ENCODE measurements around the gene REEP3. TPM values are rescaled to one million over a fixed set of nuclear protein-coding genes. Genes with fewer than 3 reads are reported as not detected.
"Not testable (repeated sequence)": the region's sequence is repeated elsewhere in the genome, so short reads cannot be mapped to it uniquely, and the experiment has no call there.

The REEP3 gene
- total RNA-seq, 4 donors from 2014 or later, result 60.3 to 115 (median 89.2) TPM

GRCh38 chr10:63493004-63493403, 28.2 kb upstream of the REEP3 start:
- Histone ChIP-seq H3K27ac (replicated peaks in 1 of 4) (no peak overlapping the region), H3K4me1 (peaks cover 13 to 27% (median 24%) of the 10 kb centered on the region in 4 donors), H3K9me3 (no peaks in the 10 kb centered on the region), H3K4me3 (no peak overlapping the region), H3K27me3 (no peaks in the 10 kb centered on the region), H3K36me3 (no peaks in the 10 kb centered on the region)
- intact Hi-C loops (cut with DNase I), result no loop called here
- no peak for TF ChIP-seq POLR2A (IDR thresholded peaks at IDR 0.05; ENCODE audit: low read depth)
- TF ChIP-seq POLR2AphosphoS5 (IDR thresholded peaks at IDR 0.05), result no peak
- TF ChIP-seq EP300 (IDR thresholded peaks at IDR 0.05), result no peak
- TF ChIP-seq CTCF (IDR thresholded peaks at IDR 0.05), result no peak
- 87% methylated on average over 4 of the region's 4 CpGs for WGBS
- no peak for DNase-seq (ENCODE audit: extremely low spot score)

GRCh38 chr10:63494951-63495350, 26.2 kb upstream of the REEP3 start:
- Histone ChIP-seq H3K9me3 (no peaks in the 10 kb centered on the region), H3K4me1 (peaks cover 13 to 37% (median 25%) of the 10 kb centered on the region in 4 donors)
- intact Hi-C loops (cut with DNase I), result no loop called here

GRCh38 chr10:63496561-63496960, 24.6 kb upstream of the REEP3 start:
- Histone ChIP-seq H3K9me3 (no peaks in the 10 kb centered on the region), H3K27me3 (no peaks in the 10 kb centered on the region), H3K36me3 (no peaks in the 10 kb centered on the region)

More at GRCh38 chr10:63494951-63495350, 26.2 kb upstream of the REEP3 start:
- no peak for TF ChIP-seq POLR2AphosphoS5 (IDR thresholded peaks at IDR 0.05)
- TF ChIP-seq CTCF (IDR thresholded peaks at IDR 0.05), result no peak
- TF ChIP-seq EP300 (IDR thresholded peaks at IDR 0.05), result no peak
- no peak for TF ChIP-seq POLR2A (IDR thresholded peaks at IDR 0.05; ENCODE audit: low read depth)
- no peaks in the 10 kb centered on the region for H3K27me3 ChIP-seq
- DNase-seq (ENCODE audit: extremely low spot score), result no peak
- no peak overlapping the region for H3K27ac ChIP-seq (replicated peaks in 1 of 4)
- no peak overlapping the region for H3K4me3 ChIP-seq
- WGBS, result 96% methylated on average over 2 of the region's 2 CpGs
- H3K36me3 ChIP-seq, result no peaks in the 10 kb centered on the region

GRCh38 chr10:63497321-63497720, 23.9 kb upstream of the REEP3 start:
- no peak for TF ChIP-seq EP300 (IDR thresholded peaks at IDR 0.05)
- TF ChIP-seq POLR2AphosphoS5 (IDR thresholded peaks at IDR 0.05), result no peak
- TF ChIP-seq CTCF (IDR thresholded peaks at IDR 0.05), result no peak
- no peak for TF ChIP-seq POLR2A (IDR thresholded peaks at IDR 0.05; ENCODE audit: low read depth)
- no peak overlapping the region for H3K4me3 ChIP-seq
- WGBS, result 56% methylated on average over 1 of the region's 1 CpG
- DNase-seq (ENCODE audit: extremely low spot score), result no peak
- H3K36me3 ChIP-seq, result no peaks in the 10 kb centered on the region
- H3K27ac ChIP-seq (replicated peaks in 1 of 4), result no peak overlapping the region
- H3K9me3 ChIP-seq, result no peaks in the 10 kb centered on the region
- intact Hi-C loops (cut with DNase I), result no loop called here
- H3K27me3 ChIP-seq, result no peaks in the 10 kb centered on the region
- peaks cover 2 to 20% (median 14%) of the 10 kb centered on the region in 4 donors for H3K4me1 ChIP-seq

More at GRCh38 chr10:63496561-63496960, 24.6 kb upstream of the REEP3 start:
- DNase-seq (ENCODE audit: extremely low spot score), result no peak
- no peak overlapping the region for H3K4me3 ChIP-seq
- WGBS, result 92% methylated on average over 1 of the region's 1 CpG
- peaks cover 10 to 28% (median 21%) of the 10 kb centered on the region in 4 donors for H3K4me1 ChIP-seq
- H3K27ac ChIP-seq (replicated peaks in 1 of 4), result no peak overlapping the region
- intact Hi-C loops (cut with DNase I), result no loop called here
- TF ChIP-seq POLR2AphosphoS5 (IDR thresholded peaks at IDR 0.05) (no peak), CTCF (IDR thresholded peaks at IDR 0.05) (no peak), EP300 (IDR thresholded peaks at IDR 0.05) (no peak), POLR2A (IDR thresholded peaks at IDR 0.05; ENCODE audit: low read depth) (no peak)

- no peak for DNase-seq (ENCODE audit: extremely low spot score)
- WGBS, result 54% methylated on average over 1 of the region's 1 CpG
- H3K36me3 ChIP-seq, result no peaks in the 10 kb centered on the region
- intact Hi-C loops (cut with DNase I), result no loop called here
- H3K4me3 ChIP-seq, result no peak overlapping the region
- H3K9me3 ChIP-seq, result no peaks in the 10 kb centered on the region
- no peaks in the 10 kb centered on the region for H3K27me3 ChIP-seq
- H3K27ac ChIP-seq (replicated peaks in 1 of 4), result no peak overlapping the region
- TF ChIP-seq CTCF (IDR thresholded peaks at IDR 0.05) (no peak), POLR2A (IDR thresholded peaks at IDR 0.05; ENCODE audit: low read depth) (no peak), POLR2AphosphoS5 (IDR thresholded peaks at IDR 0.05) (no peak), EP300 (IDR thresholded peaks at IDR 0.05) (no peak)
- H3K4me1 ChIP-seq, result peaks cover 0 to 20% (median 15%) of the 10 kb centered on the region in 4 donors
Observed at GRCh38 chr10:63498665-63499064, 22.5 kb upstream of the REEP3 start.

GRCh38 chr10:63500551-63500950, 20.6 kb upstream of the REEP3 start:
- H3K27me3 ChIP-seq; intact Hi-C loops (cut with DNase I); H3K9me3 ChIP-seq; H3K27ac ChIP-seq (replicated peaks in 1 of 4); DNase-seq (ENCODE audit: extremely low spot score); H3K4me3 ChIP-seq; H3K36me3 ChIP-seq: not testable (repeated sequence)
- WGBS, result 90% methylated on average over 5 of the region's 5 CpGs
- peaks cover 0 to 37% (median 29%) of the 10 kb centered on the region in 4 donors for H3K4me1 ChIP-seq

Data from esophagus muscularis mucosa (tissue), 4 donors.